Measurements from ENCODE around the gene ARRDC1.

ARRDC1 gene

DNA sequence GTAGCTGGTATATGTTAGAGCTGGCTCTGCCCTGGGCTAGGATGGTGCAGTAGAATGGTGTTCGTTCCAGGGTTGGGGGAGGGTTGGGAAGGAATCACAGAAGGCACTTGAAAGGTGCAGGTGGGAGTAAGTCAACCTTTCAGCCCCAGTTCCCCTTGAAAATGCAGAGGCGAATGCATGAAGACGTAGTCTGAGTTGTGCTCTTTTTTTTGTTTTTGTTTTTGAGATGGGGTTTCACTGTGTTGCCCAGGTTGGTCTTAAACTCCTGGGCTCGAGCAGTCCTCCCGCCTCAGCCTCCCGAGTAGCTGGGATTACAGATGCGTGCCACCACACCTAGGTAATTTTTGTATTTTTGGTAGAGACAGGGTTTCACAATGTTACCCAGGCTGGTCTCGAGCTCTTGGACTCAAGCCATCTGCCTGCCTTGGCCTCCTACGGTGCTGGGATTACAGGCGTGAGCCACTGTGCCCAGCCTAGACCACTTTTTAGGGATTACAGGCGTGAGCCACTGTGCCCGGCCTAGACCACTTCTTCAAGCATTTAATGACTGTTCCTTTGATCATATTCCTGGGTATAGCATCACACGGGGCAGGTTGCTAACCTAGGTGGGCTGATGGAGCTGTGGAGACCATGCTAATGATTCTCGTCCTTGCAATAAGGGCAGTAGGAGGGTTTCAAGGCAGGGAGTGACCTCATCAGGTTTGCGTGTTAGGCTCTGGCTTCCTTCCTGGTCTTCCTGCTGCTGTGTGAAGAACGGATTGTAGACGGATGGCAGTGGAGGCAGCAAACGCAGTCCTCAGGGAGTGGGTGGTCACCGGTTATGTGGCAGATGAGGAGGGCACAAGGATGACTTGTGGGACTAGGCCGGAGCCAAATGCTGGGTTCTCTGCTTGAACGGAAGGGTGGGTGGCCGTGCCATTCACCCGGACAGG is 27.0 kb downstream of the ARRDC1 start:
- TF ChIP-seq Cebpa-rat (IDR thresholded peaks at IDR 0.05), result no peak
- H3K36me3 ChIP-seq, result peaks cover 0 to 53% (median 29%) of the 10 kb centered on the region in 11 experiments; a peak in 18 of 22 replicates
- H3K4me2 ChIP-seq, result peak overlapping the region; percentile 56 to 88 (median 71)
- no peak overlapping the region for H3K4me3 ChIP-seq
- H4K20me1 ChIP-seq, result peaks cover 76 to 100% (median 99%) of the 10 kb centered on the region in 11 experiments; a peak in 21 of 22 replicates
- H3K27me3 ChIP-seq, result no peaks in the 10 kb centered on the region
- peaks cover 50 to 59% (median 57%) of the 10 kb centered on the region in 10 experiments for H3K4me1 ChIP-seq
- peak overlapping the region in 8 of 11 experiments; percentile 12 to 44 (median 25); a peak in 8 of 22 replicates for H3K27ac ChIP-seq
- peaks cover 0 to 11% (median 4%) of the 10 kb centered on the region in 11 experiments; a peak in 7 of 22 replicates for H3K9me3 ChIP-seq (replicated peaks in 1 of 11)
- H3K9ac ChIP-seq, result peak overlapping the region in 8 of 11 experiments; percentile 5 to 58 (median 36); a peak in 13 of 22 replicates

DNA sequence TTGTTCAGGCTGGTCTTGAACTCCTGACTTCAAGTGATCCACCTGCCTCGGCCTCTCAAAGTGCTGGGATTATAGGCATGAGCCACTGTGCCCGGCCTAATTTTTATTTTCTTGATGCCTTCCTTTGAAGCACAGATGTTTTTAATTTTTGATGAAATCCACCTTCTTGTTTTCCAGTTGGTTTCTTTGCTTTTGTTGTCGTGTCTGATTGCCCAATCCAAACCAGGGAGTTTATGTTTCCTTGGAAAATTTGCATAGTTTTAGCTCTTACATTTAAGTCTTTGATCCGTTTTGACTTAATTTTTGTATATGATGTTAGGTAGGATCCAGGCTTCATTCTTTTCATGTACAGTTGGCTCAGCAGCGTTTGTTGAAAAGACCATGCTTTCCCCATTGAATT is 28.5 kb downstream of the ARRDC1 start:
- Histone ChIP-seq H3K4me2 (no peak overlapping the region), H3K27ac (no peak overlapping the region), H3K36me3 (peaks cover 0 to 61% (median 38%) of the 10 kb centered on the region in 11 experiments; a peak in 18 of 22 replicates), H3K27me3 (no peaks in the 10 kb centered on the region), H3K4me3 (no peak overlapping the region), H3K4me1 (peaks cover 42 to 55% (median 52%) of the 10 kb centered on the region in 10 experiments), H3K9me3 (replicated peaks in 1 of 11) (peaks cover 0 to 12% (median 8%) of the 10 kb centered on the region in 11 experiments; a peak in 8 of 22 replicates), H4K20me1 (peaks cover 86 to 100% (median 99%) of the 10 kb centered on the region in 11 experiments; a peak in 21 of 22 replicates), H3K9ac (no peak overlapping the region)
- no peak for TF ChIP-seq Cebpa-rat (IDR thresholded peaks at IDR 0.05)

DNA sequence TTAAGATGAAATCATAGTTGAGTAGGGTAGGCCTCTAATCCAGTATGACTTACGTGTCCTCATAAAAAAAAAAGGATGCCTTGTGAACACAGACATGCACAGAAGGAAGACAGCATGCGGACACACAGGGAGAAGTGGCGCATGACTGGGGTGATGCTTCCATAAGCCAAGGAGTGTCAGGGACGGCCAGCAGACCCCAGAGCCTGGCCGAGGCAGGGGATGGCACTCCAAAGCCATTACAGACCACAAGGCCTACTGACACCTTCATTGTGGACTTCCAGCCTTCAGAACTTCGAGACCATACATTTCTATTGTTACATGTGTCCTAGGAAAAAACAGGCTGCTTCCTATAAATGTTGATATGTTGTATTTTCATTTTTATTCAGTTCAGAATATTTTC is 33.2 kb downstream of the ARRDC1 start:
- TF ChIP-seq Cebpa-rat (IDR thresholded peaks at IDR 0.05), result no peak
- Histone ChIP-seq H3K9ac (peak overlapping the region in 1 of 11 experiments; percentile 52; a peak in 2 of 22 replicates), H3K36me3 (peaks cover 24 to 78% (median 72%) of the 10 kb centered on the region in 11 experiments), H3K9me3 (replicated peaks in 1 of 11) (peaks cover 0 to 12% (median 8%) of the 10 kb centered on the region in 11 experiments; a peak in 8 of 22 replicates), H3K27me3 (no peaks in the 10 kb centered on the region), H4K20me1 (peaks cover 81 to 100% (median 99%) of the 10 kb centered on the region in 11 experiments), H3K27ac (0 out of 22 replicates have a peak overlapping the region, but pooled peaks of 1 of the 11 experiments have one; percentile 18), H3K4me1 (peaks cover 8 to 27% (median 15%) of the 10 kb centered on the region in 10 experiments; a peak in 18 of 20 replicates), H3K4me2 (peak overlapping the region in 10 of 11 experiments; percentile 18 to 64 (median 46); a peak in 18 of 22 replicates), H3K4me3 (no peak overlapping the region)

DNA sequence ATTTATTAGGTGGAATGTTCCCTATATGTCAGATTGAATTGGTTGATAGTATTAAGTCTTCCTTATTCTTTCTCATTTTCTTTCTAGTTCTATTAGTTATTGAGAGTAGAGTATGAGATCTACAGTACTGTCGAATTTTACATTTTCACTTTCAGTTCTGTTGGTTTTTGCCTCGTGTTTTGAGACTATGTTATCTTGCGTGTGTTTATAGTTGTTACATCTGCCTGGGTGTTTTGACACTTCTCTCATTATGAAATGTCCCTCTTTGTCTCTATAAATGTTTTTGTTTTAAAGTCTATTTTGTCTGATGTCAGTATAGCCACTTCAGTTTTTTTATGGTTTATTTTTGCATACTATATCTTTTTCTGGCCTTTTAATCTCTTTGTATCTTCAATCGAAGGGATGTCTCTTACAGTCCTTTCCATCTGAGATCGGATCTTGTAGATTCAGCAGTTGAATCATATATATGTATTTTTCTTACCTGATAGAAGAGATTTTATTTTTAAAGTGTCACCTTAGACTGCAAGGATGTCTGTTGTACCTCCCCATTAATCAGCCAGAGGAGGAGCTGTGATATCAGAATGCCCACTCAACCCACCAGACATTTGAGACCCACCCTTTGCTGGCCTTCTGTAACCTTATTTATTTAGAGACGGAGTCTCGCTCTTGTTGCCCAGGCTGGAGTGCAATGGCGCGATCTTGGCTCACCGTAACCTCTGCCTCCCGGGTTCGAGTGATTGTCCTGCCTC is 34.0 kb downstream of the ARRDC1 start:
- H3K27ac ChIP-seq, result peak overlapping the region in 4 of 11 experiments; percentile 1 to 29 (median 15); a peak in 2 of 22 replicates
- no peak for TF ChIP-seq Cebpa-rat (IDR thresholded peaks at IDR 0.05)
- H3K36me3 ChIP-seq, result peaks cover 29 to 85% (median 77%) of the 10 kb centered on the region in 11 experiments
- peak overlapping the region in 2 of 11 experiments; percentile 11 to 52; a peak in 4 of 22 replicates for H3K9ac ChIP-seq
- H3K9me3 ChIP-seq (replicated peaks in 1 of 11), result peaks cover 0 to 12% (median 8%) of the 10 kb centered on the region in 11 experiments; a peak in 8 of 22 replicates
- H3K4me3 ChIP-seq, result no peak overlapping the region
- H4K20me1 ChIP-seq, result peaks cover 81 to 100% (median 99%) of the 10 kb centered on the region in 11 experiments
- H3K4me1 ChIP-seq, result peaks cover 9 to 34% (median 18%) of the 10 kb centered on the region in 10 experiments; a peak in 19 of 20 replicates
- H3K4me2 ChIP-seq, result peak overlapping the region; percentile 0 to 59 (median 37); a peak in 16 of 22 replicates
- H3K27me3 ChIP-seq, result no peaks in the 10 kb centered on the region

DNA sequence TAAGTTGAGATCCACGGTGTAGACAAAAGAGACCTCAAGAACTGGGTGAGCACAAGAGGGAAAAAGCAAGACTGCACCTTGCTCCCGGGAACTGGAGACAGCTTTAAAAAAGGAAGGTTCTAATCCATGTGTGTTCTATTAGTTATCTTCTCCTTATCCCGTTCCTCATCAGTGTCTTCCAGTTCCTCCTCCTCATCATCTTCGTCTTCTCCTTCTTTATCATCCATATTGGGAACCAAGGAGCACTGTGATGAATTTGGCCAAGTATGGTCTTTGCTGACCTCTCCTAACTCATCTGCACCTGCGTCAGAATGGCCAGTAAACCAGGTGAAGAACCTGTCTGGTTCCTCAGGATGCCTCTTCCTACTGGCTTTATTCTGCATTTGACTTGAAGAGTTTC is 35.4 kb downstream of the ARRDC1 start:
- no peak for TF ChIP-seq Cebpa-rat (IDR thresholded peaks at IDR 0.05)
- peaks cover 29 to 90% (median 79%) of the 10 kb centered on the region in 11 experiments for H3K36me3 ChIP-seq
- peaks cover 86 to 100% (median 100%) of the 10 kb centered on the region in 11 experiments for H4K20me1 ChIP-seq

DNA sequence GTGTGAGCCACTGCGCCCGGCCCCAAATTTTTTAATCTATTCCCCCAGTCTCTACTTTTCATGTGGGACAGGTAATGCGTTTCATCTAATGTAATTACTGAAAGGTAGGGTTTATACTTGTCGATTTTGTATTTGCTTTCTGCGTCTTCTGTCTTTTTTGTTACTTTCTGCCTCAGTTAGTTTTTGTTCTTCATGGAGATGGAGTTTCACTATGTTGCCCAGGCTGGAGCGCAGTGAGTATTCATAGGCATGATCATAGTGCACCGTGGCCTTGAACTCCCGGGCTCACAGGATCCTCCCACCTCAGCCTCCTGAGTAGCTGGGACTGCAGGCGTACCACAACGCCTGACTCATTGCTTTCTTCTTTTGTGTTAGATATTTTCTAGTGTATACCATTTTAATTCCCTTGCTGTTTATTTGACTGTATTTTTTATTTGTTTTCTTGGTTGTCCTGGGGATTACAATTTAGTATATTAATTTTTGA is 36.7 kb downstream of the ARRDC1 start:
- H3K9me3 ChIP-seq (replicated peaks in 1 of 11), result peaks cover 0 to 5% (median 0%) of the 10 kb centered on the region in 11 experiments; a peak in 4 of 22 replicates
- H4K20me1 ChIP-seq, result peaks cover 94 to 100% (median 100%) of the 10 kb centered on the region in 11 experiments
- H3K27me3 ChIP-seq, result no peaks in the 10 kb centered on the region
- H3K4me2 ChIP-seq, result no peak overlapping the region
- no peak overlapping the region for H3K9ac ChIP-seq
- H3K4me3 ChIP-seq, result no peak overlapping the region
- no peak for TF ChIP-seq Cebpa-rat (IDR thresholded peaks at IDR 0.05)
- H3K4me1 ChIP-seq, result peaks cover 20 to 50% (median 29%) of the 10 kb centered on the region in 10 experiments
- H3K27ac ChIP-seq, result no peak overlapping the region
- H3K36me3 ChIP-seq, result peaks cover 29 to 92% (median 84%) of the 10 kb centered on the region in 11 experiments

More for the DNA sequence above, 35.4 kb downstream of the ARRDC1 start:
- peaks cover 9 to 37% (median 18%) of the 10 kb centered on the region in 10 experiments for H3K4me1 ChIP-seq
- H3K9me3 ChIP-seq (replicated peaks in 1 of 11), result peaks cover 0 to 8% (median 0%) of the 10 kb centered on the region in 11 experiments; a peak in 6 of 22 replicates
- H3K27me3 ChIP-seq, result no peaks in the 10 kb centered on the region
- no peak overlapping the region for H3K4me2 ChIP-seq
- H3K27ac ChIP-seq, result no peak overlapping the region
- H3K9ac ChIP-seq, result no peak overlapping the region
- no peak overlapping the region for H3K4me3 ChIP-seq

DNA sequence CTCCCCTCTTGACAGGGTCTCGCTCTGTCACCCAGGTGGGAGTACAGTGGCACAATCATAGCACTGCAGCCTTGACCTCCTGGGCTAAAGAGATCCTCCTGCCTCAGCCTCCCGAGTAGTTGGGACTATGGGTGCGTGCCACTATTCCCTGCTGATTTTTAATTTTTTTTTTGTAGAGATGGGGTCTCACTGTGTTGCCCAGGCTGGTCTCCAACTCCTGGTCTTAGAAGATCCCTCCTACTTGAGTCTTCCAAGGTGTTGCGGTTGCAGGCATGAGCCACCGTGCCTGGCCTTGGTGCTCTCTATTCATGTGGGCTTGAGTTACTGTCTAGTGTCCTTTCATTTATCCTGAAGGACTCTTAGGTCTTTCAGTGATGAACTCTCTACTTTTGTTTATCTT is 37.4 kb downstream of the ARRDC1 start:
- Histone ChIP-seq H4K20me1 (peaks cover 94 to 100% (median 100%) of the 10 kb centered on the region in 11 experiments), H3K27ac (no peak overlapping the region), H3K9me3 (replicated peaks in 1 of 11) (peaks cover 0 to 1% (median 0%) of the 10 kb centered on the region in 11 experiments; a peak in 1 of 22 replicates), H3K4me2 (no peak overlapping the region), H3K27me3 (no peaks in the 10 kb centered on the region), H3K36me3 (peaks cover 29 to 92% (median 83%) of the 10 kb centered on the region in 11 experiments), H3K4me3 (no peak overlapping the region), H3K4me1 (peaks cover 24 to 57% (median 36%) of the 10 kb centered on the region in 10 experiments), H3K9ac (no peak overlapping the region)
- TF ChIP-seq Cebpa-rat (IDR thresholded peaks at IDR 0.05), result no peak

DNA sequence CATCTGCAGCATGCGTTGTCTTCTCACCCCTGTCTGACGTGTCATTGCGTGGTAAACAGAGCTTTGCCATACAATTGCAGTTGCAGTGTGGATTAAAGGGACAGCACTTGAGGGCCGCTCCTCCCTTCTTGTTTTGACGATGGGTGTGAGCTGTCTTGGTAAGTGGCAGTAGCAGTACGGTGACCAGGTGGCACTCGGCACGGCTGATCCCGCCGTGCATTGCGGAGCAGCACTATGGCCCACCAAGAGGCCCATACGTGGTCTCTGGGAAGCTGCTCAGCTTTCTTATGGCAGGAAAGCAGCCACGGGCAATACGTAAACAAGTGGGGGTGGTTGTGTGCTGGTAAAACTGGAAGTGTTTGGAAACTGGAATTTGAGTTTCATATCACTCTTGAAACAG is 38.4 kb downstream of the ARRDC1 start:
- no peak overlapping the region for H3K4me3 ChIP-seq
- no peak overlapping the region for H3K27ac ChIP-seq
- H3K36me3 ChIP-seq, result peaks cover 29 to 96% (median 83%) of the 10 kb centered on the region in 11 experiments
- no peaks in the 10 kb centered on the region for H3K27me3 ChIP-seq
- no peaks in the 10 kb centered on the region for H3K9me3 ChIP-seq (replicated peaks in 1 of 11)
- peak overlapping the region in 3 of 11 experiments; percentile 1 to 24 (median 16); a peak in 1 of 22 replicates for H3K4me2 ChIP-seq
- peaks cover 94 to 100% (median 100%) of the 10 kb centered on the region in 11 experiments for H4K20me1 ChIP-seq
- TF ChIP-seq Cebpa-rat (IDR thresholded peaks at IDR 0.05), result no peak
- peaks cover 16 to 57% (median 27%) of the 10 kb centered on the region in 10 experiments for H3K4me1 ChIP-seq
- H3K9ac ChIP-seq, result no peak overlapping the region
